Stimulated activated naive CD8-positive, alpha-beta T cell treated with anti-CD3 and anti-CD28 coated beads, Interleukin-15, amount 100 ng/mL, for 72 hours (primary cell): ENCODE data around the gene ADORA1.
A peak's percentile ranks its signal among the peaks of the same experiment; 100 is the strongest.

ENCODE experiments used
- ATAC-seq: fragments of 150-1000 bp; cut with Tn5 transposase; 2 replicates; pipeline ENCODE4 v1.10.0; 2021; ENCODE audit warnings: mild to moderate bottlenecking, moderate library complexity
- DNase-seq, 2 donors: peaks; one replicate each; pipeline ENCODE4 v3.0.0; 2021 to 2022
- H3K27ac Mint-ChIP-seq, 2 donors: one replicate each; pipeline ENCODE4 v1.8.0; 2022; ENCODE audit warnings: mild to moderate bottlenecking in 2 of 2, mixed read lengths in 2 of 2, moderate library complexity in 2 of 2
- H3K27me3 Mint-ChIP-seq: one replicate; pipeline ENCODE4 v1.8.0; 2022; ENCODE audit warnings: mixed read lengths
- H3K4me1 Mint-ChIP-seq: one replicate; pipeline ENCODE4 v1.8.0; 2022; ENCODE audit warnings: mild to moderate bottlenecking, mixed read lengths
- H3K4me3 Mint-ChIP-seq, 2 donors: one replicate each; pipeline ENCODE4 v1.8.0; 2022; ENCODE audit warnings: mild to moderate bottlenecking in 2 of 2, mixed read lengths in 2 of 2, moderate library complexity in 1 of 2
- H3K9me3 Mint-ChIP-seq, 2 donors: one replicate each; pipeline ENCODE4 v1.8.0; 2022; ENCODE audit warnings: mixed read lengths in 2 of 2

ADORA1 gene

DNA sequence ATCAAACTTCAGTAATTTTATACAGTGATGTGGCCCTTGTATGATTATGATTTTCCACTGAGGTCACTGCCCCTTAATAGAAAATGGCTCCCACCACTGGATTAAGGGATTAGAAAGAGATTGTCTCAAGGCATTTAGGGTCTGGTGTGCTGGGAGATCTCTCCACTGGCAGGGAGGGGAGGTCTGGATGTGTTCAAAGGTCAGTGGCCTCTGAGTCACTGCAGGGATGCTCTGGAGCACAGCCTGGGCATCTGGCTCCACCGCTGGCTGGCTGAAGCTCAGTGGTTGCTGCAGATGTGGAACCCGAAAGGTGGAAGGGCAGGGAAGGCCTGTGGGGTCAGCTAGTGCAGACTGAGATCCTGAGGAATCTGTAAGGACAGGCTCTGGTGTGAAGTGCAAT, 77.2 kb downstream of the ADORA1 start:
- H3K27ac Mint-ChIP-seq = no peak overlapping the region
- no peaks in the 10 kb centered on the region for H3K4me1 Mint-ChIP-seq
- no peak overlapping the region for H3K4me3 Mint-ChIP-seq
- H3K9me3 Mint-ChIP-seq = no peaks in the 10 kb centered on the region
- ATAC-seq = no peak
- H3K27me3 Mint-ChIP-seq = peaks cover 27% of the 10 kb centered on the region
- DNase-seq = no peak

DNA sequence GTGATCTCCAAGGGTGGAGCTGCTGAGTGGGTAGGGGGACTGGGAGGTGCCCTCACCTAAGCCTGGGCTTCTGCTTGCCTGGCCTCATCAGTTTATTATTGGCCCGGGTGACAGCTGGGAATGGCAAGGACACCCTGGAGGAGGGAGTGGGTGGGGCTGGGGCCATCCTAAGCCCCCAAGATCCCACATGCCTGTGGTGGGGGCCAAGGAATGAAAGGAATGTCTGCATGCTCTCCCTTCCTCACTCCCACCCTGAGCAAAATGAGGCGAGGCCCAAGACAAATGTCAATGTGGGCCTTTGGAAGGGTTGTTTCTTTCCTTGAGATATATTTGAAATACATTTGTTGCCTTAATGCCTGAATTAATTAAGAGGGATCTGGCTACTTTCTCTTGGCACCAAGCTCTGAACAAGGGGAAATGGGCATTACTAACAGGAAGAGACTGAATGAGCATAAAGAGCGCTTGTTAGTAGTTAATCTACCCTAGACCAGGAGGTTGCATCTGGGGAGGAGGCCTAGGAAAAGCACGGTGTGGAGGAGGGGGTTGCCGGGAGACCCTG, 78.7 kb downstream of the ADORA1 start:
- H3K9me3 Mint-ChIP-seq = no peaks in the 10 kb centered on the region
- no peaks in the 10 kb centered on the region for H3K4me1 Mint-ChIP-seq
- H3K27me3 Mint-ChIP-seq = peaks cover 18% of the 10 kb centered on the region
- no peak overlapping the region for H3K4me3 Mint-ChIP-seq
- no peak for DNase-seq
- no peak for ATAC-seq
- H3K27ac Mint-ChIP-seq = no peak overlapping the region

DNA sequence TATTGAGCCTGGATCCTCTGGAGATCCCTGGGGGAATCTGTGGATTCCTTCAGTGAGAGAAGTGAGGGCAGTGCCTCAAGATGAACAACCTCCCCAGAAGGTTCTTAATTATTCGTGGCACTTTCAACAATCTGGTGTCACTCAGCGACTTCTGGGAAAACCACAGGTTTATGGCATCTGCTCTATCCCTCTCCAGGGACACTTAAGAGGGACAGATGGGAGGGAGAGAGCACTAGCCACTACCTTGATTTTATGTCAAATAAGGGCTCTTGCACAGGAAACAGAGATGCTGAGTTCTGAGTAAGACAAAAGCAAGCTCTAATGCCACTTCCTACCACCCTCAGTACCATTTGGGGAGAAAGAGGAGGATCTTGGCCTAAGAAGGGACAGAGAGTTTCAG, 80.2 kb downstream of the ADORA1 start:
- Mint-ChIP-seq H3K4me3 (no peak overlapping the region), H3K9me3 (no peaks in the 10 kb centered on the region), H3K27me3 (peaks cover 6% of the 10 kb centered on the region), H3K27ac (no peak overlapping the region), H3K4me1 (no peaks in the 10 kb centered on the region)
- DNase-seq = no peak
- ATAC-seq = no peak

DNA sequence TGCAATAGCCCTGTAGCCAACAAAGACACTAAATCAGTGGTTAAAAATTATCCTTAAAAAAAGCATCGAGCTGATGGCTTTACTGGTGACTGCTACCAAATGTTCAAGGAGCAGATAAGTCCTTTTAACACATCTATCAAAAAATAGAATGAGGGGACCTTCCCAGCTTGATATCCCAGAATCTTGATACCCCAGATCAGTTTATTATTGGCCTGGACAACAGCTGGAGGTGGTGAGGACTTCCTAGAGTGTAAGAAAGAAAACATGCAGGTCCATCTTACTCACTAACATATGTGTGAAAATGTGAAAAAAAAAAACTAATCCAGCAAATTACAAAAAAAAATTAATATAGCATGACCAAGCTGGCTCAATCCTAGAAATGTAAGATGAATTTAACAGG, 80.7 kb downstream of the ADORA1 start:
- DNase-seq (no peak), ATAC-seq (no peak)
- peaks cover 1% of the 10 kb centered on the region for H3K27me3 Mint-ChIP-seq
- no peak overlapping the region for H3K4me3 Mint-ChIP-seq
- no peaks in the 10 kb centered on the region for H3K4me1 Mint-ChIP-seq
- H3K9me3 Mint-ChIP-seq = no peaks in the 10 kb centered on the region
- H3K27ac Mint-ChIP-seq = no peak overlapping the region

DNA sequence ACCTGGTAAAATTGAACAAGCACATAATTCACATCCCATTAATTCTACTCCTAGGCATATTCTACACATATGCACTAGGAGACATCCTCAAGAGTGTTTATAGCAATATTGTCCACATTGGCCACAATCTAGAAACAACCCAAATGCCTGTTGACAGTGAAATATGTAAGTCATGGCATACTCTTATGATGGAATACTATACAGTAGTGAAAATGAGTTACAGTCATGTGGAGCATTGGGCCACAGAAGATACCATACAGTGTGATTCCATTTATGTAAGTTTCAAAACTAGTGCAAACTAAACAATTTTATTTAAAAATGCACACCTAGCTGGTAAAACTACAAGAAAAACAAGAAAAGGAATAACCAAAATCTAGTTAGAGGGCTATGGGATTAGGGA, 82.8 kb downstream of the ADORA1 start:
- no peaks in the 10 kb centered on the region for H3K27me3 Mint-ChIP-seq
- ATAC-seq = no peak
- peaks cover 5% of the 10 kb centered on the region for H3K4me1 Mint-ChIP-seq
- H3K4me3 Mint-ChIP-seq = no peak overlapping the region
- H3K27ac Mint-ChIP-seq = no peak overlapping the region
- H3K9me3 Mint-ChIP-seq = no peaks in the 10 kb centered on the region
- DNase-seq = no peak

DNA sequence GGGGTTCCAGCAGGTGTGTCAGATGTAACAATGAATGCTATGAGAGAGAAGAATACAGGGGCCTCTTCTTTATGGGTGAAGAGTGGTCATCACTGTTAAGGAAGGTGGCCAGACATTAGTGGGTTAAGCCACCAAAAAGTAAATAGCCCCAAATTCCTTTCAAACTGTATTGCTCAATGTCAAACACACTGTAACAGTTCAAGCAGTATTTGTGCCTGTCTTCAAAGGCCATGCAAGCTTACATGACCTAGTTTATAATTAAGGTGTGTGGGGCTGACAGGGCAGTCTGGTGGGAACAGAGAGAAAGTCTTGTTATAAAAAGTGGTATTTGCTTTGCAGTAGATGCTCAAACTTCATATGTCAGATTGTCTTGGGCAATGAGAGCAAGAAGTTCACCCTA, 83.5 kb downstream of the ADORA1 start:
- no peak for DNase-seq
- Mint-ChIP-seq H3K9me3 (no peaks in the 10 kb centered on the region), H3K27ac (no peak overlapping the region), H3K4me3 (no peak overlapping the region), H3K27me3 (peaks cover 2% of the 10 kb centered on the region), H3K4me1 (peaks cover 5% of the 10 kb centered on the region)
- ATAC-seq = no peak

DNA sequence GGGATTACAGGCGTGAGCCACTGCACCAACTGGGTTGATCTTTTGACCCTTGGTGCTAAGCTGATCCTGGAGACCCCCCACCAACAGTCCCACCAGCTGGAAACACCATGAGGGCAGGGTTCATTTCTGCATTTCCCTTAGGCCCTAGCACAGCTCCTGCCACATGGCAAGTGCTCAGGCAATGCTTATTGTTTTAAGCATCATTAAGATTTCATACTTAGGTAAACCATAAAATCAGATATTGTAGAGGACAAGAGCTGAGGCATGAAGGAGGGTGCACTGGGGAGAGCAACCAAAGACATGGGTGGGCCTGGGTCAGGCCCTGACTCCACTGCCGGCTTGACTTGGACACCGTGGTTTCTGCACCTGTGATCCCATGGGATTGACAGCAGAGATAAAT, 84.3 kb downstream of the ADORA1 start:
- Mint-ChIP-seq H3K27ac (no peak overlapping the region), H3K4me1 (peaks cover 5% of the 10 kb centered on the region), H3K27me3 (peaks cover 10% of the 10 kb centered on the region), H3K4me3 (no peak overlapping the region), H3K9me3 (no peaks in the 10 kb centered on the region)
- ATAC-seq (no peak), DNase-seq (no peak)

DNA sequence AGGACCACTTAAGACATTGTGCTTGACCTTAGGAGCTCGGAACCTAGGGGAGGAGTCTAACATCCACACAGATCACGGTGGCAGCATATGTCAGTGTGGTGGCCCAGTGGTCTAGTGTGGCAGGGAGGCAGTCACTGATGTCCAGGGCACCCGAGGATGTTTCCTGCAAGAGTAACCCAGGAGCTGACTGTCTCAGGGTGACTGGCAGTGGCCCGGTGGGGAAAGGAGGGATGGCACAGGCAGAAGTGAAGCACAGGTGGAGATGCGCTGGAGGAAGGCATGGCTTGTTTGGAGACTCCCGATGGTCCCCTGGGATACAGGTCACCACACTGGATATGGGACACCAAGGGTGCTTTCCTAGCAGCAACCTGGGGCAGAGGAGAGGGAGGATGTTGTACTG, 85.6 kb downstream of the ADORA1 start:
- Mint-ChIP-seq H3K27me3 (peaks cover 19% of the 10 kb centered on the region), H3K4me3 (no peak overlapping the region), H3K4me1 (peaks cover 5% of the 10 kb centered on the region), H3K9me3 (no peaks in the 10 kb centered on the region), H3K27ac (no peak overlapping the region)
- DNase-seq (no peak), ATAC-seq (no peak)

DNA sequence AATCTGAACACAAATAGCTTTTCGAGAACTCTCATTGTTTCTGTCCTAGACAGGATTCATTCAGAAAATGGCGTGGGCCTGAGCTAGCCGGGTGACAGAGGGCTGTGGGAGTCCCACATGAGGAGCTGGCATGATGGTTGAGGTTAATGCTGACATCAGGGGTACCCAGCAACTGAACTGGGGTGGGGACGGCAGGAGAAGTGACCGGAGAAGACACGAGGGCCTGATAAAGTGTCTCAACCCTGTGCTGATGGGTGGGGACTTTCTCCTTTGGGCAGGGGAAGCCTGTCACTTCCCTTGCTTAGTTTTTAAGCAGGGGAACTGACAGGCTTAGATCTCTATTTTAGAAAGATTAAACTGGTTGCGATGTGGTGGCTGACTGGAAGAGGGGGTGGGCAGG, 87.3 kb downstream of the ADORA1 start:
- no peak for ATAC-seq
- Mint-ChIP-seq H3K27me3 (peaks cover 27% of the 10 kb centered on the region), H3K4me3 (no peak overlapping the region), H3K27ac (peak overlapping the region in 1 of 2 donors; percentile 54), H3K9me3 (no peaks in the 10 kb centered on the region), H3K4me1 (peaks cover 5% of the 10 kb centered on the region)
- DNase-seq = no peak

DNA sequence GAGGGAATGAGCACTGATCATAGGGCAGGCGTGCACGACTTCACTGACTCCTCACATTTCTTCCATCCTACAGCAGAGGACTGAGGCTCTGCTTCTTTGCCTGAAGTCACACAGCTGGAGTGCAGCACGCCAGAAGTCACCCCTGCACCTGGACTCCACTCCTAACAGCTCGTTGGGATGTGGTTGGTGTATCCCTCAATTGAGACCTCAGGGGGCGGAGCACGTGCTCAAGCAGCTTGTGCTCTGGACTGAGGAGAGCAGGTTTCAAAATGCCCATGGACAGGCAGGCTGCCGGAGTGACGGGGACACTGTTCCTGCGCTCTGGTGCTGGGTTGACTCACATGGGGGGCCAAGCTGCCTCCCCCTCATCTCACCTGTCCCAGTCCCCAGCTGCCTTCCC, 88.0 kb downstream of the ADORA1 start:
- Mint-ChIP-seq H3K4me1 (peaks cover 5% of the 10 kb centered on the region), H3K9me3 (no peaks in the 10 kb centered on the region), H3K4me3 (no peak overlapping the region), H3K27me3 (peaks cover 27% of the 10 kb centered on the region), H3K27ac (no peak overlapping the region)
- no peak for ATAC-seq
- no peak for DNase-seq

DNA sequence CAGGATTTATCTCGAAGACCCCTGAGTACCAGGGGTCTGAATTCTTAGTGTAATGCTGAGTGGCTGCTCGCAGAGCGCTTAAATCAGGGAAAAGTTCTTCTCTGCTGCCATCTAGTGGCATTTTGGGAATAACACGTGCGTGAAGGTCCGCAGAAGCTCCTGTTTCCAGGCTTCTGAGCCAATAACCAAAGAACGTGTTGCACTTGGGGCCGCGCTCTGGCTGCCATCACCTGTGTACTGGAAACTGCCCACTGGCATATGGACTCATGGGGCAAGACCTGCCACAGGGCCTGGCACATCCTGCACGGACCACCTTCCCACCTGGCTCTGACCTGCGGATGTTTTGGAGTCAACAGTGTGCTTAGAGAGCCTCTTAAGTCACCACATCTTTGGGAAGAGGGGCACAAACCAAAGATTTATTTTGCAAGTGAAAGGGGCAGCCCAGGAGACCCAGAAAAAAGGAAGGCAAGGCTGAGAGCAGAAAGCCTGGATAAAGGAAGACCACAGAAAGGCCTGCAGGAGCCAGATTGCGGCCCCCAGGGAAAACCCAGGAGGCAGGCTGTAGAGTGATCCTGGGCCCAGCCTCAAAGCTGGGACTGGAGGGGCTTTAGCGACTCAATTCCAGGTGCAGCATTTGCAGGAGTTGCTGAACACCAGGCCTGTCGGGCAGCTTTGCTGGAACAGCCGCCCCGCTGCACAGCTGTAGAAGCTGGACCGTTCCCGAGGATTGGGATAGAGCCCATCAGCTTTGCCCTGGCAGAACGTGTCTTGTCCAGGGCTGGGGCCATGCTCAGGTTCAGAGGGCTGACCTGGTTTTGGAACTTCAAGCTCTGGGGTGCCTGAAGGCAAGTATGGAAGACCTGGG, 89.0 kb downstream of the ADORA1 start:
- peaks cover 27% of the 10 kb centered on the region for H3K27me3 Mint-ChIP-seq
- peak; percentile 65 for ATAC-seq
- no peaks in the 10 kb centered on the region for H3K9me3 Mint-ChIP-seq
- H3K27ac Mint-ChIP-seq = peak overlapping the region in 1 of 2 donors; percentile 21
- H3K4me3 Mint-ChIP-seq = no peak overlapping the region
- peak; percentile 49 to 62 for DNase-seq
- H3K4me1 Mint-ChIP-seq = peaks cover 5% of the 10 kb centered on the region
